Measurements from ENCODE around the gene SIPA1L3. TPM values are rescaled to one million over a fixed set of nuclear protein-coding genes. Genes with fewer than 3 reads are reported as not detected.

Gene SIPA1L3
- total RNA-seq, 2 experiments from 2014 or later = 15.5 to 17.7 TPM

DNA sequence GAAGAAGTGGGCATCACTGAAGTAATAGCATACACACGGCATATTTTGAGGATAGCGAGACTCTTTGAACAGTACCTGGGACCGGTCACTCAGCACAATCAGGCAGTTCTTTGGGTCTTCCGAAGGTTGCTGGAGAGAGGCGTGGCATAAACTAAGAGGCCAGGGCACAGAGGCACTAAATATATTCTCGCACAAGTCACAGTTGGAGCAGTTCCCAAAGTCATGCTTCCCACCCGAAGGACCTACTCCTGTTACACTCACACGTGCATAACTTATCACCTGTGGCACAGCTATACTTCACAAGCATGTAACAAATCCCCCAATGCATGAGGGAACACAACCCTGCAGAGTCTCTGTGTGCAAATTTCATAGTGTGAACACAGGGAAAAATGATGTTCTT, 10.8 kb upstream of the SIPA1L3 start:
- H3K9me3 ChIP-seq (ENCODE audit: control insufficient read depth in 1 of 2, insufficient read depth in 1 of 2, low read length in 2 of 2) = no peaks in the 10 kb centered on the region
- Mint-ChIP-seq H3K4me1 (ENCODE audit: low read depth) (no peaks in the 10 kb centered on the region), H3K27me3 (peaks cover 16% of the 10 kb centered on the region), H3K27ac (no peak overlapping the region), H3K4me3 (no peak overlapping the region), H3K9me3 (no peaks in the 10 kb centered on the region), H3K36me3 (ENCODE audit: low read depth) (no peaks in the 10 kb centered on the region)
- no peaks in the 10 kb centered on the region for H3K4me1 ChIP-seq (ENCODE audit: insufficient read depth, low read length)
- DNase-seq (no peak), ATAC-seq (ENCODE audit: poor library complexity) (no peak)
- TF ChIP-seq, protein P1, sequence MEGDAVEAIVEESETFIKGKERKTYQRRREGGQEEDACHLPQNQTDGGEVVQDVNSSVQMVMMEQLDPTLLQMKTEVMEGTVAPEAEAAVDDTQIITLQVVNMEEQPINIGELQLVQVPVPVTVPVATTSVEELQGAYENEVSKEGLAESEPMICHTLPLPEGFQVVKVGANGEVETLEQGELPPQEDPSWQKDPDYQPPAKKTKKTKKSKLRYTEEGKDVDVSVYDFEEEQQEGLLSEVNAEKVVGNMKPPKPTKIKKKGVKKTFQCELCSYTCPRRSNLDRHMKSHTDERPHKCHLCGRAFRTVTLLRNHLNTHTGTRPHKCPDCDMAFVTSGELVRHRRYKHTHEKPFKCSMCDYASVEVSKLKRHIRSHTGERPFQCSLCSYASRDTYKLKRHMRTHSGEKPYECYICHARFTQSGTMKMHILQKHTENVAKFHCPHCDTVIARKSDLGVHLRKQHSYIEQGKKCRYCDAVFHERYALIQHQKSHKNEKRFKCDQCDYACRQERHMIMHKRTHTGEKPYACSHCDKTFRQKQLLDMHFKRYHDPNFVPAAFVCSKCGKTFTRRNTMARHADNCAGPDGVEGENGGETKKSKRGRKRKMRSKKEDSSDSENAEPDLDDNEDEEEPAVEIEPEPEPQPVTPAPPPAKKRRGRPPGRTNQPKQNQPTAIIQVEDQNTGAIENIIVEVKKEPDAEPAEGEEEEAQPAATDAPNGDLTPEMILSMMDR (IDR thresholded peaks at IDR 0.05) = no peak
- CTCF ChIA-PET = no interaction called here
- POLR2A ChIA-PET = no interaction called here
- H3K4me3 ChIP-seq (ENCODE audit: low read length) = no peak overlapping the region
- intact Hi-C loops (cut with DNase I, micrococcal nuclease) = no loop called here
- H3K27ac ChIP-seq (ENCODE audit: low read depth in 1 of 2, low read length in 2 of 2) = no peak overlapping the region
- H3K27me3 ChIP-seq (ENCODE audit: control insufficient read depth in 1 of 2, insufficient read depth in 2 of 2, low read length in 2 of 2) = peaks cover 0 to 4% of the 10 kb centered on the region in 2 experiments
- no peaks in the 10 kb centered on the region for H3K36me3 ChIP-seq (ENCODE audit: insufficient read depth, low read length)

DNA sequence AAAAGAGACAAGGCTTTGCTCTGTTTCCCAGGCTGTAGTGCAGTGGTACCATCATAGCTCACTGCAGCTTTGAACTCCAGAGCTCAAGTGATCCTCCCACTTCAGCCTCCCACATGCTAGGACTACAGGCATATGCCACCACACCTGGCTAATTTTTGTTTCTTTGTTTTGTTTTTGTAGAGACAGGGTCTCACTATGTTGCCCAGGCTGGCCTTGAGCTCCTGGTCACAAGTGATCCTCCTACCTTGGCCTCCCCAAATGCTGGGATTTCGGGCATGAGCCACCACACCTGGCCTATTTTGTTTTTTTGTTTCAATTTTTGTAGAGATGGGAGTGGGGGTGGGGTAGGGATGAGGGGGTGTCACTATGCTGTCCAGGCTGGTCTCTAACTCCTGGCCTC, 7.6 kb upstream of the SIPA1L3 start:
- Histone ChIP-seq H3K4me1 (ENCODE audit: insufficient read depth, low read length) (no peaks in the 10 kb centered on the region), H3K27me3 (ENCODE audit: control insufficient read depth in 1 of 2, insufficient read depth in 2 of 2, low read length in 2 of 2) (no peaks in the 10 kb centered on the region), H3K27ac (ENCODE audit: low read depth in 1 of 2, low read length in 2 of 2) (no peak overlapping the region), H3K36me3 (ENCODE audit: insufficient read depth, low read length) (no peaks in the 10 kb centered on the region), H3K4me3 (ENCODE audit: low read length) (no peak overlapping the region), H3K9me3 (ENCODE audit: control insufficient read depth in 1 of 2, insufficient read depth in 1 of 2, low read length in 2 of 2) (no peaks in the 10 kb centered on the region)
- TF ChIP-seq, protein P1 (IDR thresholded peaks at IDR 0.05) = no peak
- ChIA-PET CTCF (interaction anchor here (1.1 to 1.4 kb wide), 3 partner anchors 95 to 474 kb away, joined by 3 to 4 read pairs (median 4); partner anchors contain the start of gene PSMD8), POLR2A (interaction anchor here (1.2 kb wide), 1 partner anchor 150 kb away, joined by 3 read pairs; no protein-coding TSS in a partner anchor)
- no peaks in the 10 kb centered on the region for H3K9me3 Mint-ChIP-seq
- peaks cover 5% of the 10 kb centered on the region for H3K4me1 Mint-ChIP-seq (ENCODE audit: low read depth)
- DNase-seq (no peak), ATAC-seq (ENCODE audit: poor library complexity) (no peak)
- H3K36me3 Mint-ChIP-seq (ENCODE audit: low read depth) = no peaks in the 10 kb centered on the region
- no peak overlapping the region for H3K27ac Mint-ChIP-seq
- H3K4me3 Mint-ChIP-seq = no peak overlapping the region
- intact Hi-C loops (cut with DNase I, micrococcal nuclease) = loop anchor here (2.0 kb wide), 2 partner anchors 195 to 435 kb away; partner anchors contain the start of gene CATSPERG (in 1 of the 2)
- no peaks in the 10 kb centered on the region for H3K27me3 Mint-ChIP-seq

DNA sequence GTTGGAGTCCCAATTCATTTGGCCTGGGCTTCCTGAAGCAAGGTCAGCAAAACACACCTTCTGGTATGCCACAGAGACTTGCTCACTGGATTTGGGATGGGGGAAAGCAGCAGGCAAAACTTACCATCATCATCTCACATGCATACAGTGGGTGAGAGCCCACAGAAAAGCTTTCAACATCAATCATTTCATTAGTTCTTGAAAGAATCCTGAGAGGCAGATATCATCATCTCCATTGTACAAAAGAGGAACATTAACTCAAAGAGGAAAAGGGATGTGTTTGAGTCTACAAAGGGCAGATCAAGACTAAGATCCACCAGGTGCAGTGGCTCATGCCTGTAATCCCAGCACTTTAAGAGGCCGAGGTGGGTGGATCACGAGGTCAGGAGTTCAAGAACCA, 7.0 kb upstream of the SIPA1L3 start:
- Histone ChIP-seq H3K4me1 (ENCODE audit: insufficient read depth, low read length) (no peaks in the 10 kb centered on the region), H3K27ac (ENCODE audit: low read depth in 1 of 2, low read length in 2 of 2) (no peak overlapping the region), H3K4me3 (ENCODE audit: low read length) (no peak overlapping the region), H3K9me3 (ENCODE audit: control insufficient read depth in 1 of 2, insufficient read depth in 1 of 2, low read length in 2 of 2) (no peaks in the 10 kb centered on the region), H3K27me3 (ENCODE audit: control insufficient read depth in 1 of 2, insufficient read depth in 2 of 2, low read length in 2 of 2) (no peaks in the 10 kb centered on the region), H3K36me3 (ENCODE audit: insufficient read depth, low read length) (no peaks in the 10 kb centered on the region)
- intact Hi-C loops (cut with DNase I, micrococcal nuclease) = loop anchor here (2.0 to 10.0 kb wide), 9 partner anchors 195 to 1685 kb away; partner anchors contain the start of genes CATSPERG (in 1 of the 2), EIF3K (in 1 of the 2), MAP4K1 (in 1 of the 2) and MRPS12 (in 1 of the 2)
- Mint-ChIP-seq H3K36me3 (ENCODE audit: low read depth) (no peaks in the 10 kb centered on the region), H3K27ac (no peak overlapping the region), H3K4me3 (no peak overlapping the region), H3K4me1 (ENCODE audit: low read depth) (peaks cover 5% of the 10 kb centered on the region), H3K9me3 (no peaks in the 10 kb centered on the region), H3K27me3 (no peaks in the 10 kb centered on the region)
- DNase-seq (no peak), ATAC-seq (ENCODE audit: poor library complexity) (no peak)
- ChIA-PET CTCF (interaction anchor here (3.3 kb wide), 1 partner anchor 325 kb away, joined by 7 read pairs; no protein-coding TSS in a partner anchor), POLR2A (interaction anchor here (1.2 kb wide), 1 partner anchor 149 kb away, joined by 3 read pairs; no protein-coding TSS in a partner anchor)
- TF ChIP-seq, protein P1 (IDR thresholded peaks at IDR 0.05) = no peak
